ENCODE results near the gene YWHAH. TPM values are rescaled to one million over a fixed set of nuclear protein-coding genes. Genes with fewer than 3 reads are reported as not detected.
A peak's percentile ranks its signal among the peaks of the same experiment; 100 is the strongest.

Gene YWHAH
- total RNA-seq, 1 donor from 2014 or later, result 285 TPM

DNA sequence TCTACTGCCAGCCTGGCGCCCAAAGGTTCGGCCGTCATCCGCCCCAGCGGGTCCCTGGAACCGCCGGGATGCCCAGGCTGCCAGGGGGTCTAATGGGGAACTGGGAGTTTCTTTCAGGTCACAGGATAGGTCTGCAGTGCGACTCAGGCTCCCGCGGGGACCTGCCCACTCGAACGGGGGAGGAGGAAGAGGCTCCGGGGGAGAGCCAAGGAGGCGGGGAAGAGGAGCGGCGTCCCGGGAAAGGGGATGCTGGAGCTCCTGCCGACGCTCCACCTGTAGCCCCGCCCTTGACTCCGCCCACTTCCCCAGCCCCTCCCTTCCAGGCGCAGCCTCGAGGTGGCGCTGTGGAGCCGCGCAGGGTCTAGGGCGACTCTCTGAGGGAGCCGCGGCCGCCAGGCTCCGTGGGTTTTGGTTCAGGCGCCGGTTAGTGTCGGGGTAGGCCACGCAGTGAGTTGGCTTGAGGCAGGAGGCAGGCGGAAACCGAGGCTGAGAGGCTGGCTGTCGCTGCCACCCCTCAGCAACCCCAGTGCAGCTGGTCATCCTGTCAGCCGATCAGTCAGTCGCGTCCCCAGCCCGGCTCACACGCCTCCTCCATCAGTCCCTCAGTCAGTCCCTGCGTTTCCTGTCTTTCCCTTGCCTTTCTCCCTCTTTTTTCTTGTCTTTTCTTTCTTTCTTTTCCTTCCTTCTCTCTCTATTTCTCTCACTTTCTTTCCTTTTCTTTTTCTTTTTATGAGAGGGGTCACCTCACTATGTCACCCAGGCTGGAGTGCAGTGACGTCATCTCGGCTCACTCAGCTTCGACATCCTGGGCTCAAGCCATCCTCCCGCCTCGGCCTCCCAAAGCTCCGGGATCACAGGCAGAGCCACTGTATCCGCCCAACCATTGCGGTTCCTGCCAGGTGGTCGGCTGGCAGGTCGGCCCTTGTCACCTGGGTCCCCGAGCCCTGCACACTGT lies 26.4 kb downstream of the YWHAH start:
- Mint-ChIP-seq H3K4me1 (ENCODE audit: unreplicated experiment) (peaks cover 10% of the 10 kb centered on the region), H3K27ac (ENCODE audit: unreplicated experiment) (peak overlapping the region; percentile 41), H3K36me3 (ENCODE audit: low read depth, unreplicated experiment) (no peaks in the 10 kb centered on the region), H3K27me3 (ENCODE audit: unreplicated experiment) (peaks cover 9% of the 10 kb centered on the region), H3K4me3 (ENCODE audit: unreplicated experiment) (peak overlapping the region; percentile 87), H3K9me3 (ENCODE audit: unreplicated experiment) (no peaks in the 10 kb centered on the region)
- DNase-seq (ENCODE audit: low spot score), result peak; percentile 99
- TF ChIP-seq, protein P1, sequence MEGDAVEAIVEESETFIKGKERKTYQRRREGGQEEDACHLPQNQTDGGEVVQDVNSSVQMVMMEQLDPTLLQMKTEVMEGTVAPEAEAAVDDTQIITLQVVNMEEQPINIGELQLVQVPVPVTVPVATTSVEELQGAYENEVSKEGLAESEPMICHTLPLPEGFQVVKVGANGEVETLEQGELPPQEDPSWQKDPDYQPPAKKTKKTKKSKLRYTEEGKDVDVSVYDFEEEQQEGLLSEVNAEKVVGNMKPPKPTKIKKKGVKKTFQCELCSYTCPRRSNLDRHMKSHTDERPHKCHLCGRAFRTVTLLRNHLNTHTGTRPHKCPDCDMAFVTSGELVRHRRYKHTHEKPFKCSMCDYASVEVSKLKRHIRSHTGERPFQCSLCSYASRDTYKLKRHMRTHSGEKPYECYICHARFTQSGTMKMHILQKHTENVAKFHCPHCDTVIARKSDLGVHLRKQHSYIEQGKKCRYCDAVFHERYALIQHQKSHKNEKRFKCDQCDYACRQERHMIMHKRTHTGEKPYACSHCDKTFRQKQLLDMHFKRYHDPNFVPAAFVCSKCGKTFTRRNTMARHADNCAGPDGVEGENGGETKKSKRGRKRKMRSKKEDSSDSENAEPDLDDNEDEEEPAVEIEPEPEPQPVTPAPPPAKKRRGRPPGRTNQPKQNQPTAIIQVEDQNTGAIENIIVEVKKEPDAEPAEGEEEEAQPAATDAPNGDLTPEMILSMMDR (IDR thresholded peaks at IDR 0.05; ENCODE audit: unreplicated experiment), result peak; percentile 97

DNA sequence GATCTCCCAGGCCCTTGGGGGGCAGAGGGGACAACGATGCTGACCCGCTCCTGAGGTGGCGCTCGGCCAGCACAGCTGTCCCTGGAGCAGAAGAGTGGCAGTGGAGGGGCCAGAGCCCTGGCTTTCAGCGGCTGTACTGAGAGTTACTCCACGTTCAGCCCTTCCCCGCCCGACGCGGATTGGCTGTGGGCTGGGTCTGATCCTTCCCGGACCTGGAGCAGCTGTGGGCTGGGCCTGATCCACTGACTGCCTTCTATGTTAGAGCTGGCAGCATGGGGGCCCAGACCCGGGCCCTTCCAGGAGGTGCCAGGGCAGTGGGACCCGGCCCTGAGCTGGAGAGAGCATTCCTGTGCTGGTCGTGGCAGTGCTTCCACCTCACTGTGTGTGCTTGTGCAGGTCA lies 27.8 kb downstream of the YWHAH start:
- Mint-ChIP-seq H3K9me3 (ENCODE audit: unreplicated experiment) (no peaks in the 10 kb centered on the region), H3K4me1 (ENCODE audit: unreplicated experiment) (peaks cover 10% of the 10 kb centered on the region), H3K27me3 (ENCODE audit: unreplicated experiment) (peaks cover 12% of the 10 kb centered on the region), H3K27ac (ENCODE audit: unreplicated experiment) (no peak overlapping the region), H3K36me3 (ENCODE audit: low read depth, unreplicated experiment) (no peaks in the 10 kb centered on the region), H3K4me3 (ENCODE audit: unreplicated experiment) (no peak overlapping the region)
- TF ChIP-seq, protein P1 (IDR thresholded peaks at IDR 0.05; ENCODE audit: unreplicated experiment), result no peak
- DNase-seq (ENCODE audit: low spot score), result no peak

DNA sequence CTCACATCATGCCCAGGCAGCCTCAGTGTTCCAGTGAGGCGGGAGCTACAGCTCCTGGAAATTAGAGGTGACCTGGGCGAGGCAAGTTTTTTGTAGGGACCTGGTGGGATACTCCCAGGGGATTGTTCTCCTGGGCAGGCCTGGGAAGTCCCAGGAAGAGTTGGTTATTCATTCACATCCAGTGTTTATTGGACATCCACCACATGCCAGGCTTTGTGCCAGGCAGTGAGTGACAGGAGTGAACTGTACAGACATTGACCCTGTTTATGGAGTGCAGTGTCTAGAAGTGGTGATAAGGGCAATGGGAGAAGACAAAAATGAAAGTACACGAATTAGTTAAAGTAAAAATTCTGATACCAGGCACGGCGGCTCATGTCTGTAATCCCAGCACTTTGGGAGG lies 29.4 kb downstream of the YWHAH start:
- Mint-ChIP-seq H3K36me3 (ENCODE audit: low read depth, unreplicated experiment) (no peaks in the 10 kb centered on the region), H3K9me3 (ENCODE audit: unreplicated experiment) (no peaks in the 10 kb centered on the region), H3K4me1 (ENCODE audit: unreplicated experiment) (peaks cover 10% of the 10 kb centered on the region), H3K27me3 (ENCODE audit: unreplicated experiment) (peaks cover 12% of the 10 kb centered on the region), H3K27ac (ENCODE audit: unreplicated experiment) (no peak overlapping the region), H3K4me3 (ENCODE audit: unreplicated experiment) (no peak overlapping the region)
- no peak for DNase-seq (ENCODE audit: low spot score)
- TF ChIP-seq, protein P1 (IDR thresholded peaks at IDR 0.05; ENCODE audit: unreplicated experiment), result no peak

DNA sequence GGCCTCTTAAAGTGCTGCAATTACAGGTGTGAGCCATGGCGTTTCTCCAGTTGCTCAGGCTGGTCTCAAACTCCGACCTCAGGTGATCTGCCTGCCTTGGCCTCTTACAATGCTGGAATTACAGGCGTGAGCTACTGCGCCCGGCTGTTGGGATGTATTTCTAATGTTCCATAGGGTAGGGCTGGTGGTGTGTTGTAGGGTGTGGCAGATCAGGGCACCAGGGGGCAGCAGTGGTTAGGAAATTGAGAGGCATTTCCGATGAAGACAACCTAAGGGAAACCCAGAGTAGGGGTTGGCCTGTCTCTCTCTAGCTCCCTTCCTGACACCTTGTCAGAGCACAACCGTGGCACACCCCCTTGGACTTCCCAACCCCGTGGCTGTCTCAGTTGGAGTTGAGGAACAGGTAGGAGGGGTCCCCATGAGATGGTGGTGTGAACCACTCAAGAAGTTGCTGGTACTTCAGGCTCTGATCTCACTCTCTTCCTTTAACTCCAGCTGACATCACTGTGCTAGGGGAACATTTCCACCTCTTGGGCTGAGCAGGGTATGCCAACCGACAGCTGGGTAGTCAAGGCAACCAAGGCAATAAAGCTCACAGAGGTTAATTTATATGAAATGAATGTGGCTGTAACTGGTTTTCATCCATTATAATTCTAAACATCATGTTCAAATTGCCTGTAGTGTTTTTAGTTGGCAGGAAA lies 33.0 kb downstream of the YWHAH start:
- Mint-ChIP-seq H3K27ac (ENCODE audit: unreplicated experiment) (no peak overlapping the region), H3K36me3 (ENCODE audit: low read depth, unreplicated experiment) (no peaks in the 10 kb centered on the region), H3K27me3 (ENCODE audit: unreplicated experiment) (peaks cover 9% of the 10 kb centered on the region), H3K9me3 (ENCODE audit: unreplicated experiment) (no peaks in the 10 kb centered on the region), H3K4me3 (ENCODE audit: unreplicated experiment) (no peak overlapping the region), H3K4me1 (ENCODE audit: unreplicated experiment) (peaks cover 6% of the 10 kb centered on the region)
- peak; percentile 86 for DNase-seq (ENCODE audit: low spot score)
- TF ChIP-seq, protein P1 (IDR thresholded peaks at IDR 0.05; ENCODE audit: unreplicated experiment), result peak; percentile 67
